HCT116 (cell line): ENCODE results near the gene CENPT. TPM values are rescaled to one million over a fixed set of nuclear protein-coding genes. Genes with fewer than 3 reads are reported as not detected.

Experiments used
- ATAC-seq: fragments of 200-7000 bp; cut with Tn5 transposase; 2 replicates; pipeline ENCODE4 v1.9.1; 2020; ENCODE audit warnings: mild to moderate bottlenecking, moderate library complexity
- BruUV-seq: library from RNA; stranded (reverse); fragments of 400-500 nt; replicated peaks from 2 replicates; lab custom pipeline; 2021; lab: Mats Ljungman, UMichigan
- CTCF ChIA-PET: fragments of 300-600 bp; sonication (Branson Sonifier 250); formaldehyde crosslinking; loops from one replicate; lab custom pipeline; 2021; ENCODE audit warnings: antibody characterized with exemption; lab: Charles Lee
- POLR2A ChIA-PET: fragments of 300-600, 350-600 bp; sonication (Branson Sonifier 250); formaldehyde crosslinking; loops from one replicate; lab custom pipeline; 2021; ENCODE audit warnings: antibody characterized with exemption; lab: Charles Lee
- RAD21 ChIA-PET, 2 experiments: fragments of 300-600 bp; sonication (Branson Sonifier 250); formaldehyde crosslinking; loops; one replicate each; lab custom pipeline; 2023; ENCODE audit warnings: low total read pairs in 2 of 2; ENCODE audit not compliant: uncharacterized antibody in 2 of 2, unreplicated experiment in 2 of 2, low non-redundant PET in 1 of 2; lab: Charles Lee
- DNase-seq: peaks from one replicate; pipeline ENCODE4 v3.0.0-alpha.2; 2010; ENCODE audit warnings: low read depth, low spot score
- H2AFZ ChIP-seq: fragments of 200-600 bp; shearing (Covaris generic), sonication (generic); 2 replicates; pipeline ENCODE4 v1.6.1; 2017; ENCODE audit warnings: low read depth, mixed run types, mixed read lengths, antibody characterized with exemption, low read length; ENCODE audit not compliant: poor library complexity, severe bottlenecking
- H3K27ac ChIP-seq: 2 replicates; pipeline ENCODE4 v1.5.1; 2012; ENCODE audit warnings: low read depth, low read length
- H3K27me3 ChIP-seq: fragments of 200-600 bp; sonication (generic); 2 replicates; pipeline ENCODE4 v1.6.1; 2016; ENCODE audit warnings: mixed run types, low read length, mixed read lengths; ENCODE audit not compliant: insufficient read depth
- H3K36me3 ChIP-seq, 2 experiments: fragments of 200-500 bp in 1 of 2; fragments of 200-600 bp in 1 of 2; sonication (Bioruptor generic) in 1 of 2; sonication (generic) in 1 of 2; 2 replicates each; pipeline versions ENCODE4 v1.5.1 to v1.6.1; 2014 to 2016; ENCODE audit warnings: low read length in 2 of 2, inconsistent platforms in 1 of 2, mixed read lengths in 1 of 2, mixed run types in 1 of 2; ENCODE audit not compliant: insufficient read depth in 2 of 2, control insufficient read depth in 1 of 2
- H3K4me1 ChIP-seq, 2 experiments: fragments of 200-600 bp in 1 of 2; sonication (generic) in 1 of 2; 2 replicates each; pipeline versions ENCODE4 v1.5.1 to v1.6.1; 2012 to 2017; ENCODE audit warnings: low read length in 2 of 2, inconsistent platforms in 1 of 2, mild to moderate bottlenecking in 1 of 2, mixed read lengths in 1 of 2, mixed run types in 1 of 2, moderate library complexity in 1 of 2; ENCODE audit not compliant: insufficient read depth in 2 of 2, control insufficient read depth in 1 of 2
- H3K4me2 ChIP-seq: fragments of 200-600 bp; sonication (generic); 2 replicates; pipeline ENCODE4 v1.6.1; 2017; ENCODE audit warnings: mixed run types, low read length, mixed read lengths
- H3K4me3 ChIP-seq, 2 experiments: fragments of 200-600 bp in 1 of 2; sonication (generic) in 1 of 2; replicated peaks in 1 of 2; 2 replicates each; pipeline ENCODE4 v1.5.1; 2011 to 2016; ENCODE audit warnings: low read length in 2 of 2, control low read depth in 1 of 2, low read depth in 1 of 2, mild to moderate bottlenecking in 1 of 2, mixed read lengths in 1 of 2, mixed run types in 1 of 2
- H3K79me2 ChIP-seq: fragments of 200-600 bp; sonication (generic); 2 replicates; pipeline ENCODE4 v1.6.1; 2017; ENCODE audit warnings: mild to moderate bottlenecking, mixed run types, low read length, moderate library complexity, mixed read lengths; ENCODE audit not compliant: insufficient read depth
- H3K9ac ChIP-seq: fragments of 200-600 bp; sonication (generic); 2 replicates; pipeline ENCODE4 v1.6.1; 2016; ENCODE audit warnings: low read length, mixed read lengths
- H3K9me2 ChIP-seq: fragments of 200-600 bp; sonication (generic), shearing (Covaris generic); 2 replicates; pipeline ENCODE4 v1.6.1; 2017; ENCODE audit warnings: mixed run types, mild to moderate bottlenecking, moderate library complexity; ENCODE audit not compliant: insufficient read depth
- H3K9me3 ChIP-seq, 2 experiments: fragments of 200-500 bp in 1 of 2; fragments of 200-600 bp in 1 of 2; sonication (Bioruptor generic) in 1 of 2; sonication (generic) in 1 of 2; 2 replicates each; pipeline ENCODE4 v1.6.1; 2014 to 2017; ENCODE audit warnings: low read length in 2 of 2, mixed read lengths in 2 of 2, inconsistent platforms in 1 of 2, low read depth in 1 of 2, mild to moderate bottlenecking in 1 of 2, mixed run types in 1 of 2, moderate library complexity in 1 of 2; ENCODE audit not compliant: control insufficient read depth in 1 of 2, insufficient read depth in 1 of 2
- H4K20me1 ChIP-seq: fragments of 200-600 bp; sonication (generic), shearing (Covaris generic); 2 replicates; pipeline ENCODE4 v1.6.1; 2017; ENCODE audit warnings: mixed run types, mild to moderate bottlenecking, moderate library complexity; ENCODE audit not compliant: insufficient read depth
- ATF3 ChIP-seq: IDR thresholded peaks from 2 replicates; pipeline ENCODE4 v1.6.1; 2012
- CBX3 ChIP-seq: IDR thresholded peaks from 2 replicates; pipeline ENCODE4 v1.6.1; 2012; ENCODE audit warnings: low read depth
- CTCF ChIP-seq, 3 experiments: fragments of 200-600 bp in 1 of 3; sonication (generic) in 1 of 3; IDR thresholded peaks in 2 of 3; conservative IDR thresholded peaks in 1 of 3; 2 replicates each; pipeline ENCODE4 v1.5.1; 2012 to 2017; ENCODE audit warnings: low read depth in 2 of 3, low read length in 2 of 3, antibody characterized with exemption in 1 of 3, borderline replicate concordance in 1 of 3, control low read depth in 1 of 3, mild to moderate bottlenecking in 1 of 3, mixed read lengths in 1 of 3, mixed run types in 1 of 3, moderate library complexity in 1 of 3; ENCODE audit not compliant: insufficient read depth in 1 of 3
- EGR1 ChIP-seq: IDR thresholded peaks from 2 replicates; pipeline ENCODE4 v1.6.1; 2012; ENCODE audit warnings: low read depth
- ELF1 ChIP-seq: IDR thresholded peaks from 2 replicates; pipeline ENCODE4 v1.6.1; 2012; ENCODE audit warnings: low read depth, borderline replicate concordance
- EZH2 ChIP-seq: fragments of 200-600 bp; sonication (generic); IDR thresholded peaks from 2 replicates; pipeline ENCODE4 v1.6.1; 2017; ENCODE audit warnings: antibody characterized with exemption, mixed run types
- EZH2phosphoT487 ChIP-seq: fragments of 200-600 bp; IDR thresholded peaks from 2 replicates; pipeline ENCODE4 v1.6.1; 2018; ENCODE audit warnings: antibody characterized with exemption, borderline replicate concordance
- JUND ChIP-seq: IDR thresholded peaks from 2 replicates; pipeline ENCODE4 v1.6.1; 2012
- MAX ChIP-seq: IDR thresholded peaks from 2 replicates; pipeline ENCODE4 v1.6.1; 2012
- POLR2AphosphoS5 ChIP-seq: IDR thresholded peaks from 2 replicates; pipeline ENCODE4 v1.6.1; 2011; ENCODE audit warnings: mild to moderate bottlenecking, low read depth, low read length, moderate library complexity
- RAD21 ChIP-seq: IDR thresholded peaks from 2 replicates; pipeline ENCODE4 v1.6.1; 2012; ENCODE audit warnings: low read depth, mild to moderate bottlenecking
- REST ChIP-seq: IDR thresholded peaks from 2 replicates; pipeline ENCODE4 v1.6.1; 2012; ENCODE audit warnings: low read depth
- SIN3A ChIP-seq: IDR thresholded peaks from 2 replicates; pipeline ENCODE4 v1.6.1; 2012; ENCODE audit warnings: low read depth
- SP1 ChIP-seq: IDR thresholded peaks from 2 replicates; pipeline ENCODE4 v1.6.1; 2012; ENCODE audit warnings: low read depth
- YY1 ChIP-seq: IDR thresholded peaks from 2 replicates; pipeline ENCODE4 v1.6.1; 2011; ENCODE audit warnings: low read length, low read depth, moderate library complexity, mild to moderate bottlenecking; ENCODE audit not compliant: insufficient replicate concordance; ENCODE audit errors: extremely low read depth
- ZFX ChIP-seq: fragments of 450-650 bp; IDR thresholded peaks from 2 replicates; pipeline ENCODE4 v1.6.1; 2017
- ZNF274 ChIP-seq: fragments of 200-500 bp; sonication (Bioruptor generic); IDR thresholded peaks from 2 replicates; pipeline ENCODE4 v1.6.1; 2014; ENCODE audit warnings: mild to moderate bottlenecking, low read depth, low read length, inconsistent platforms
- intact Hi-C: fragments of 100-400 bp; cut with micrococcal nuclease; formaldehyde crosslinking; loops from 2 replicates; pipeline ENCODE4 v1.10.0; 2022
- total RNA-seq: library from RNA; stranded (reverse); gene quantifications from one replicate; pipeline ENCODE4 v1.2.1, GENCODE V29; 2021; ENCODE audit not compliant: unreplicated experiment

Gene CENPT
- total RNA-seq, 1 experiment from 2014 or later, result 40.5 TPM

- CTCF ChIA-PET, result no interaction called here
- TF ChIP-seq ATF3 (no peak), EZH2phosphoT487 (no peak), ELF1 (no peak), SIN3A (no peak), MAX (no peak), CTCF (IDR thresholded peaks at IDR 0.05 in 2 of 3, conservative IDR thresholded peaks at IDR 0.05 in 1 of 3; ENCODE audit: borderline replicate concordance in 1 of 3, insufficient read depth in 1 of 3, low read depth in 2 of 3, low read length in 2 of 3) (no peak), EZH2 (no peak), JUND (no peak), REST (no peak), EGR1 (no peak), POLR2AphosphoS5 (no peak), ZFX (no peak), SP1 (no peak), RAD21 (no peak), CBX3 (no peak), YY1 (no peak), ZNF274 (no peak)
- POLR2A ChIA-PET, result no interaction called here
Observed at GRCh38 chr16:67897231-67897630, 49.7 kb upstream of the CENPT start.

More at GRCh38 chr16:67897231-67897630, 49.7 kb upstream of the CENPT start:
- Histone ChIP-seq H3K36me3 (no peaks in the 10 kb centered on the region), H3K27me3 (no peaks in the 10 kb centered on the region), H3K9ac (no peak overlapping the region), H3K4me3 (no peak overlapping the region), H3K9me2 (no peaks in the 10 kb centered on the region), H2AFZ (no peak overlapping the region), H3K4me2 (no peak overlapping the region), H3K27ac (no peak overlapping the region), H3K4me1 (peaks cover 13% of the 10 kb centered on the region in 2 experiments), H3K79me2 (peaks cover 48% of the 10 kb centered on the region), H4K20me1 (no peaks in the 10 kb centered on the region), H3K9me3 (no peaks in the 10 kb centered on the region)
- no TSS peak for BruUV-seq
- no peak for ATAC-seq
- RAD21 ChIA-PET, result no interaction called here
- no peak for DNase-seq
- intact Hi-C loops, result no loop called here
